GDM1 (cell line): ENCODE measurements around the gene MUC4.
"Not testable (repeated sequence)": the region's sequence is repeated elsewhere in the genome, so short reads cannot be mapped to it uniquely, and the experiment has no call there.

Experiments used
- DNase-seq: peaks from one replicate; lab custom pipeline; 2025; lab: John Stamatoyannopoulos, UW

MUC4 gene

DNA sequence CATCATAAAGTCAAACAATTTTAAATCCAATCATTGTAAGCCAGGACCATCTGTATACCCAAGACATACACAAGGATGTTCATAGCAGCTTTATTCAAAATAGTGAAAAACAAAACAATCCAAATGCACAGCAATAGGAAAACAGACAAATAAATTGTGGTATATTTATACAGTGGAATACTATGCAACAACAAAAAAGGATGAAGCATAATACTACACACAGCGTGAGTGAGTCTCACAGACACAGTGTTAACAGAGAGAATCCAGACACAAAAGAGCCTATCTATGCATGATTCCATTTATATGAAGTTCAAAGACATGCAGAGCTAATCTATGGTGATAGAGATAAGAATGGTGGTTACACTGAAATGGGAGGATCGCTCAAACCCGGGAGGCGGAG is 96.6 kb downstream of the MUC4 start:
- DNase-seq: no peak

- no peak for DNase-seq
These were observed 97.2 kb downstream of the MUC4 start for GRCh38 chr3:195714380-195715011.

DNA sequence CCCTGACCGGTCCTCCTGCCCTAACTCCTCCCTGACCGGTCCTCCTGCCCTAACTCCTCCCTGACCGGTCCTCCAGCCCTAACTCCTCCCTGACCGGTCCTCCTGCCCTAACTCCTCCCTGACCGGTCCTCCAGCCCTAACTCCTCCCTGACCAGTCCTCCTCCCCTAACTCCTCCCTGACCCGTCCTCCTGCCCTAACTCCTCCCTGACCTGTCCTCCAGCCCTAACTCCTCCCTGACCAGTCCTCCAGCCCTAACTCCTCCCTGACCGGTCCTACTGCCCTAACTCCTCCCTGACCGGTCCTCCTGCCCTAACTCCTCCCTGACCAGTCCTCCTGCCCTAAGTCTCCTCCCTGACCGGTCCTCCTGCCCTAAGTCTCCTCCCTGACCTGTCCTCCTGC is 98.6 kb downstream of the MUC4 start:
- DNase-seq: not testable (repeated sequence)

DNA sequence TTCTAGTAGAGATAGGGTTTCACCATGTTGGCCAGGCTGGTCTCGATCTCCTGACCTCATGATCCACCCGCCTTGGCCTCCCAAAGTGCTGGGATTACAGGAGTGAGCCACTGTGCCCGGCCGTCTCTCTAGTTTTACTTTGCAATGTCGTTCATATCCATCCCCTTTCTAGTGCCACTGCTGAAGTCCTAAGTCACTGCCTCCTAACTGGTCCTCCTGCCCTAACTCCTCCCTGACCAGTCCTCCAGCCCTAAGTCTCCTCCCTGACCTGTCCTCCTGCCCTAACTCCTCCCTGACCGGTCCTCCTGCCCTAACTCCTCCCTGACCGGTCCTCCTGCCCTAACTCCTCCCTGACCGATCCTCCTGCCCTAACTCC is 99.2 kb downstream of the MUC4 start:
- not testable (repeated sequence) for DNase-seq

DNA sequence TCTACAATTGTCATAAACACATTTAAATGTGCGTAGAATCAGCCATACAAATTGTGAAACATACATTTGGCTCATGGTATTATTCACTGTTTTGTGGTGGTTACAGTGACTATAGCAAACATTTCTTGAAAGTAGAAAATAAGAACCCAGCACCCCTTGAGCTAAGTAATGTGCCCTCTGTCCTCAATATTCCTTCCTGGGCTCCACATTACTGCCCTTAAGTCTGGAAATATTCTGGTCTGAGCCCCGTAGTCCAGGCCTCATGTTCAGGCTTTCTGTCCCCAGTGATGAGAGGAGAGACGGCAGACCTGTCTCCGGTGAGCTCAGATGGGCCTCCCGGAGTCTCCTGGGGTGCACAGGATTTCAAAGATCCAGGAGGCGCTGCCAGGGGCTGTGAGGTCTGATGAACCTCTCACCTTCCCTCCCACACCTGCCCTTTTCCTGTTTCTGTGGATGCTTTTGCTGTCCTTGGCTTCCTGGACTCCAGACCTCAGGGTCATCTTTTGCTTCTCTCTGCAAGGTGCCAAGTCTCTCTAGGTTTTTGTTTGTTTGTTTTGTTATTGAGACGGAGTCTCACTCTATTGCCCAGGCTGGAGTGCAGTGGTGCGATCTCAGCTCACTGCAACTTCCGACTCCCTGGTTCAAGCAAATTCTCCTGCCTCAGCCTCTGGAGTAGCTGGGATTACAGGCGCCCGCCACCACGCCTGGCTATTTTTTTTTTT is 99.8 kb downstream of the MUC4 start:
- DNase-seq: no peak

GRCh38 chr3:195711091-195711812 is 100.5 kb downstream of the MUC4 start:
- not testable (repeated sequence) for DNase-seq

- DNase-seq: not testable (repeated sequence)
These were observed 101.4 kb downstream of the MUC4 start for GRCh38 chr3:195710126-195710905.

GRCh38 chr3:195709676-195710085 is 102.0 kb downstream of the MUC4 start:
- no peak for DNase-seq

GRCh38 chr3:195708626-195709481 is 102.9 kb downstream of the MUC4 start:
- no peak for DNase-seq

DNA sequence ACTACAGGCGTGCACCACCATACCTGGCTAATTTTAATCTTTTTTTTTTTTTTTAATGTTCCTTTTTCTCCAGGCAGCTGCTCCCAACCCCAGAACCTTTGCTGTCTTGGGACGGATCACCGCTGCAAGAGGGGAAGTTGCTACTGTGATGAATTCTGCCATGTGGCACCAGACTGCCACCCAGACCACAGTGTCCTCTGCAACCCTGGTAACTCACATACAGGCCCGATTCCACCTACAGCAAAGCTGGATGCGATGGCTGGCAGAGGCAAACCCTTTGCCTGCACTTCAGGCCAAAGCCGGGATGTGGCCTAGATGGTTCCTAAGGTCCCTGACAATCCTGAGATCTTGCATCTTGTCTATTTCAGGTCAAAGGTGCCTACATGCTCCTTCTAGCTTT is 103.7 kb downstream of the MUC4 start:
- no peak for DNase-seq

DNA sequence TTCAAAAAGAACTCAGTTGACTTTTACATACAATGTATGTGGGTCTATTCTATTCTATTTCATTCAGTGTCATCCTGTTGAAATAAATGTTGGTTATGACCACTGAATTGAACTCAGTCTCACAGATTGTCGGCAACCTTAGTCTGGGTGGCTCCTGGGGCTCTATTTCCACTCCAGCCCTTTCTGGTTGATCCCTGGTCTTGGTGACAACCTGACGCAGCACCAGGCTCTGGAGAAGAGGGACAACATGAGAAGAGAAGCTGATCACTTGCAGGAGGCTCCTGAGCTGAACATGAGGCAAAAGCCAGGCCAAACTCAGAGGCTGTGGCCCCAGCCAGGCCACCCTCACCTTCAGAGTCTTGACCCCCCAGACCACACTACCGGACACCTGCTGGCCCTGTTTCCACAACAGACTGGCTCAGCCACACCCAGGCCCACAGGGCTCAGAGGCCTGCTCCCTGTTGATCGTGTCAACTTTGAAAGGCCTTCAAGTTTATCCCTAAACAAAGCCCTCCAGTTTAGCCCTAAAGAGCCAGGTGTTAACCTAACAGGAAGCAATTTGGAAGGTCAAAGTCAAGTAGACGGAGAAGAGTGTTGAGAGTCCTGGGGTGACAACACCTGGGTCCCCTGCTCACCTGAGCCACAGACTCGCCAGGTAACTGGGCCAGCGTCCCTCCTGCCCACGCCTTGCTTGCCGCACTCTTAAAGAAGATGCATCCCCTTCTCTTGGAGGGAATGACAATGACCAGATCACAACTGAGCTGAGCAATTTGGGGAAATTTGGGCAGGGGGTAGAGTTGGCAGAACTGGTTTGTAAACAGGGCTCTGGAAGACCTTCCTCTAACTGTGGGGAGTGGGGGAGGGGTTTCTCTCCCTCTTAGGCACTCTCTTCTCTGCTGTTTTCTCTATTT is 106.4 kb downstream of the MUC4 start:
- no peak for DNase-seq

GRCh38 chr3:195704433-195704999 is 107.2 kb downstream of the MUC4 start:
- no peak for DNase-seq

DNA sequence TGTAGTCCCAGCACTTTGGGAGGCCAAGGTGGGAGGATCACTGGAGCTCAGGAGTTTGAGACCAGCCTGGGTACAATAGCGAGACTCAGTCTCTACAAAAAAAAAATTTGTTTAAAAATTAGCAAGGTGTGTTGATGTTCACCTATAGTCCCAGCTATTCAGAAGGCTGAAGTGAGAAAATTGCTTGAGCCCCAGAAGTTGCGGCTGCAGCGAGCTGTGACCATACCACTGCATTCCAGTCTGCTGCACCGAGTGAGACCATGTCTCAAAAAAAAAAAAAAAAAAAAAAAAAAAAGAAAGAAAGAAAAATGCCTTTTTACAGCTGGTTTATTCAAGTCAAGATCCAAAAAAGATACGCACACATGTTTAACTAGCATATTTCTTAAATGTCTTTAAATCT is 108.0 kb downstream of the MUC4 start:
- DNase-seq: no peak

GRCh38 chr3:195701042-195701915 is 110.5 kb downstream of the MUC4 start:
- no peak for DNase-seq

DNA sequence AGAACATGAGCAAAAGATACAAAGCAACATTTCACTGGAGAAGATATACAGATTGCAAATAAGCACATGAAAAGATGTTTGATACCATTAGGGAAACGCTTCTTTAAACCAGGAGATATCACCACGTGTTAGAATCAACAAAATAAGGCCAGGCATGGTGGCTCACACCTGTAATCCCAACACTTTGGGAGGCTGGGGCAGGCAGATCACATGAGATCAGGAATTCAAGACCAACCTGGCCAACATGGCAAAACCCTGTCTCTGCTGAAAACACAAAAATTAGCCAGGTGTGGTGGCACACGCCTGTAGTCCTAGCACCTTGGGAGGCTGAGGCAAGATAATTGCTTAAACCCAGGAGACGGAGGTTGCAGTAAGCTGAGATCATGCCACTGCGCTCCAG is 111.4 kb downstream of the MUC4 start:
- DNase-seq: no peak

DNA sequence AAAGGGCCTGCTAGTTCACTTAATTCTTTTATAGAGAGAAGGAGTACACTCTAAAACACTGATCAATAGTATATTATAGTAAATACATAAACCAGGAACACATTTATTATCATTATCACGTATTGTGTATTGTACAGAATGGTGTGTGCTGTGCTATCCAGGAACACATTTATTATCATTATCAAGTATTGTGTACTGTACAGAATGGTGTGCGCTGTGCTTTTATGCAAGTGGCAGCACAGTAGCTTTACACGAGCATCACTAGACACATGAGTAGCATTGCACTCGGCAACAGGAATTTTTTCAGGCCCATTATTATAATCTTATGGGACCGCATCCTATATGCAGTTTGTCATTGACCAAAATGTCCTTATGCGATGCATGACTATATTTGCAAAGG is 111.9 kb downstream of the MUC4 start:
- DNase-seq: no peak

DNA sequence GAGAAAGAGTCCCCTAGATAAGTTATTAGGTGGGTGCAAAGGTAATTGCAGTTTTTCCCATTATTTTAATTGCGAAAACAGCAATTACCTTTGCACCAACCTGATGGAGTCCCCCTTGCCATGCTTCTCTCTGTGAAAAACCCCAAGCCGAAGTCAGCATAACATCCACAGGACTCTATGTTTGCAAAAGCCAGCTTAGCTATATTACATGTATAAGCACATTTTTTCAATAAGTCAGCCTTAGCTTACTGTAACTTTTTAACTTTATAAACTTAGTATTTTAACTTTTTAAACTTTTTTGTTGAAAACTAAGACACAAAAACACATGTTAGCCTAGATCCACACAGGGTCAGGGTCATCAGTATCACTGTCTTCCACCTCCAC is 112.3 kb downstream of the MUC4 start:
- DNase-seq: no peak

- no peak for DNase-seq
These were observed 112.9 kb downstream of the MUC4 start for GRCh38 chr3:195698647-195699387.

DNA sequence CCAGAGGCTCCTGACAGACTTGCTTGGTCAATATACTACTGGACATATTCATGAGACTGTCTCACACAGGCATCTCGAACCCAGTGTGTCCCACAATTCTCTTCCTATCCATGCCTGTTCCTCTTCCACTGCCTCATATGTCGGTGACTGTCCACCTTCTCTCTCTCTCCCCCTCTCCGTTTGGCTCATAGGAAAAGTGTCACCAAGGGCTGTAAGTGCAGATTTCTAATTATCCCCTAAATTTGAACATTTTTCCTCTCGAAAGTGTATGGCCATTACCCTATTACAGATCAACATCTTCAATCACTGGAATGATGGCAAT is 113.4 kb downstream of the MUC4 start:
- DNase-seq: no peak
